H1 (cell line): ENCODE results near the gene DGKA. TPM values are rescaled to one million over a fixed set of nuclear protein-coding genes. Genes with fewer than 3 reads are reported as not detected.

ENCODE experiments used
- CTCF ChIA-PET: fragments of 300-600 bp; sonication (Branson Sonifier 250); formaldehyde crosslinking; loops from one replicate; lab custom pipeline; 2021; ENCODE audit not compliant: partially characterized antibody; lab: Charles Lee
- POLR2A ChIA-PET: fragments of 300-600 bp; sonication (Branson Sonifier 250); formaldehyde crosslinking; loops from one replicate; lab custom pipeline; 2021; ENCODE audit warnings: inconsistent platforms; ENCODE audit not compliant: partially characterized antibody; lab: Charles Lee
- DNase-seq, 2 experiments: peaks; one replicate each; pipeline versions ENCODE4 v3.0.0 to v3.0.0-alpha.2; 2010 to 2022; ENCODE audit warnings: low spot score in 2 of 2, low read depth in 1 of 2, mixed read lengths in 1 of 2
- FAIRE-seq: peaks from 2 replicates; lab custom pipeline; 2011; peaks lifted over from hg19 to GRCh38; lab: Jason Lieb, UNC
- H2AFZ ChIP-seq: 2 replicates; pipeline ENCODE4 v1.8.1; 2012; ENCODE audit warnings: low read length, inconsistent platforms
- H2AK5ac ChIP-seq: 2 replicates; pipeline ENCODE4 v1.6.1; 2013; ENCODE audit warnings: low read depth, low read length
- H2BK120ac ChIP-seq: replicated peaks from 2 replicates; pipeline ENCODE3; 2013; ENCODE audit warnings: low read depth, low read length, inconsistent platforms
- H2BK12ac ChIP-seq: 2 replicates; pipeline ENCODE4 v1.6.1; 2013; ENCODE audit warnings: low read depth, low read length
- H2BK15ac ChIP-seq: 2 replicates; pipeline ENCODE4 v1.6.1; 2013; ENCODE audit warnings: low read length
- H2BK20ac ChIP-seq: 2 replicates; pipeline ENCODE4 v1.6.1; 2013; ENCODE audit warnings: low read length
- H2BK5ac ChIP-seq: 2 replicates; pipeline ENCODE4 v1.6.1; 2013; ENCODE audit warnings: low read depth, low read length
- H3K14ac ChIP-seq: 2 replicates; pipeline ENCODE4 v1.6.1; 2013; ENCODE audit warnings: inconsistent platforms; ENCODE audit not compliant: insufficient read length
- H3K18ac ChIP-seq: 2 replicates; pipeline ENCODE4 v1.6.1; 2013; ENCODE audit warnings: low read length; ENCODE audit errors: extremely low read depth
- H3K23ac ChIP-seq: 2 replicates; pipeline ENCODE4 v1.6.1; 2013; ENCODE audit warnings: inconsistent platforms; ENCODE audit not compliant: insufficient read length
- H3K23me2 ChIP-seq: 2 replicates; pipeline ENCODE4 v1.6.1; 2013; ENCODE audit warnings: low read depth, low read length
- H3K27ac ChIP-seq: 2 replicates; pipeline ENCODE4 v1.6.1; 2011; ENCODE audit warnings: low read depth, low read length, inconsistent platforms
- H3K27me3 ChIP-seq, 4 experiments: replicated peaks in 1 of 4; 1 replicate in 1 of 4; 2 replicates in 3 of 4; pipeline versions ENCODE4 v1.6.1 to v1.8.1; 2011 to 2013; ENCODE audit warnings: low read length in 3 of 4, mild to moderate bottlenecking in 3 of 4, inconsistent platforms in 2 of 4, mixed read lengths in 2 of 4, moderate library complexity in 1 of 4; ENCODE audit not compliant: control insufficient read depth in 3 of 4, insufficient read depth in 3 of 4; ENCODE audit errors: extremely low read depth in 1 of 4
- H3K36me3 ChIP-seq, 4 experiments: 2 replicates each; pipeline versions ENCODE4 v1.6.1 to v1.8.1; 2011 to 2013; ENCODE audit warnings: mild to moderate bottlenecking in 4 of 4, low read length in 3 of 4, moderate library complexity in 2 of 4, control low read depth in 1 of 4, inconsistent platforms in 1 of 4; ENCODE audit not compliant: insufficient read depth in 4 of 4, control insufficient read depth in 2 of 4
- H3K4ac ChIP-seq: replicated peaks from 2 replicates; pipeline ENCODE3; 2013; ENCODE audit warnings: low read length, low read depth, mixed read lengths, inconsistent platforms; ENCODE audit not compliant: insufficient read length
- H3K4me1 ChIP-seq, 4 experiments: replicated peaks in 1 of 4; 1 replicate in 1 of 4; 2 replicates in 3 of 4; pipeline versions ENCODE4 v1.6.1 to v1.8.1; 2011 to 2013; ENCODE audit warnings: low read length in 3 of 4, inconsistent platforms in 2 of 4, mixed read lengths in 1 of 4; ENCODE audit not compliant: insufficient read depth in 4 of 4, control insufficient read depth in 3 of 4
- H3K4me2 ChIP-seq, 2 experiments: 2 replicates each; pipeline versions ENCODE4 v1.6.1 to v1.8.1; 2011 to 2013; ENCODE audit warnings: low read depth in 2 of 2, low read length in 2 of 2, control low read depth in 1 of 2, inconsistent platforms in 1 of 2, mild to moderate bottlenecking in 1 of 2; ENCODE audit not compliant: insufficient read depth in 1 of 2
- H3K4me3 ChIP-seq, 4 experiments: fragments of 200-600, 300-600 bp in 1 of 4; sonication (generic), shearing (Covaris generic), sonication (Bioruptor Twin) in 1 of 4; 2 replicates each; pipeline versions ENCODE4 v1.5.1 to v1.8.1; 2011 to 2016; ENCODE audit warnings: low read length in 4 of 4, low read depth in 3 of 4, control low read depth in 2 of 4, inconsistent platforms in 2 of 4, mild to moderate bottlenecking in 2 of 4, mixed read lengths in 1 of 4, moderate library complexity in 1 of 4; ENCODE audit not compliant: insufficient read depth in 2 of 4; ENCODE audit errors: extremely low read depth in 1 of 4
- H3K56ac ChIP-seq: replicated peaks from 2 replicates; pipeline ENCODE3; 2013; ENCODE audit warnings: low read depth, mild to moderate bottlenecking, mixed read lengths, low read length, inconsistent platforms; ENCODE audit not compliant: insufficient read length
- H3K79me1 ChIP-seq: 2 replicates; pipeline ENCODE4 v1.6.1; 2013; ENCODE audit warnings: low read depth, low read length, control low read depth
- H3K79me2 ChIP-seq, 2 experiments: 2 replicates each; pipeline versions ENCODE4 v1.6.1 to v1.8.1; 2012 to 2013; ENCODE audit warnings: low read length in 2 of 2, mild to moderate bottlenecking in 2 of 2, inconsistent platforms in 1 of 2; ENCODE audit not compliant: insufficient read depth in 2 of 2, control insufficient read depth in 1 of 2
- H3K9ac ChIP-seq, 4 experiments: replicated peaks in 1 of 4; 1 replicate in 1 of 4; 2 replicates in 3 of 4; pipeline versions ENCODE4 v1.6.1 to v1.8.1; 2011 to 2013; ENCODE audit warnings: low read depth in 3 of 4, low read length in 3 of 4, control low read depth in 2 of 4, mild to moderate bottlenecking in 2 of 4, moderate library complexity in 2 of 4, inconsistent platforms in 1 of 4; ENCODE audit errors: extremely low read depth in 1 of 4
- H3K9me3 ChIP-seq, 2 experiments: 2 replicates each; pipeline versions ENCODE4 v1.6.1 to v1.8.1; 2012 to 2013; ENCODE audit warnings: mild to moderate bottlenecking in 2 of 2, moderate library complexity in 2 of 2, control low read depth in 1 of 2, inconsistent platforms in 1 of 2, low read depth in 1 of 2, low read length in 1 of 2, mixed read lengths in 1 of 2; ENCODE audit not compliant: insufficient read depth in 2 of 2
- H4K20me1 ChIP-seq, 2 experiments: replicated peaks in 1 of 2; 2 replicates each; pipeline versions ENCODE3 to v1.8.1; 2011 to 2013; ENCODE audit warnings: inconsistent platforms in 2 of 2, low read length in 2 of 2, mild to moderate bottlenecking in 1 of 2; ENCODE audit not compliant: insufficient read depth in 2 of 2, control insufficient read depth in 1 of 2
- H4K5ac ChIP-seq: 2 replicates; pipeline ENCODE4 v1.6.1; 2013; ENCODE audit warnings: low read length, low read depth, mixed read lengths, inconsistent platforms; ENCODE audit not compliant: insufficient read length
- H4K8ac ChIP-seq: 2 replicates; pipeline ENCODE4 v1.8.0; 2013; ENCODE audit warnings: mild to moderate bottlenecking, moderate library complexity, low read length, inconsistent platforms; ENCODE audit not compliant: insufficient read depth; ENCODE audit errors: extremely low read depth
- H4K91ac ChIP-seq: replicated peaks from 2 replicates; pipeline ENCODE3; 2013; ENCODE audit warnings: low read length, mixed read lengths, inconsistent platforms; ENCODE audit not compliant: insufficient read length
- CREB1 ChIP-seq: IDR thresholded peaks from 2 replicates; pipeline ENCODE4 v1.6.1; 2012; ENCODE audit warnings: inconsistent platforms
- GABPA ChIP-seq: IDR thresholded peaks from 2 replicates; pipeline ENCODE4 v1.6.1; 2011; ENCODE audit warnings: mild to moderate bottlenecking, low read length, moderate library complexity, borderline replicate concordance; ENCODE audit not compliant: insufficient read depth
- WGBS, 2 experiments: shearing (Covaris generic) in 1 of 2; methylation state at CpG; one replicate each; pipeline versions ENCODE4 v1.1.6 to v1.1.7; 2013 to 2015; ENCODE audit warnings: low lambda C conversion rate in 2 of 2, mixed read lengths in 2 of 2, inconsistent platforms in 1 of 2, low coverage in 1 of 2, missing lambda C conversion rate in 1 of 2; ENCODE audit not compliant: insufficient replicate concordance in 2 of 2, insufficient coverage in 1 of 2, insufficient read length in 1 of 2; ENCODE audit errors: extremely low coverage in 1 of 2, missing lambda C conversion rate in 1 of 2; 5-methylcytosine and 5-hydroxymethylcytosine counted together
- polyA plus RNA-seq, 7 experiments: library from polyadenylated mRNA; depleted of rRNA in 3 of 7; stranded (reverse) in 5 of 7; unstranded in 2 of 7; fragments of >200 nt in 5 of 7; fragments of 200-250 nt in 2 of 7; gene quantifications; 1 replicate in 5 of 7; 2 replicates in 1 of 7; 4 replicates in 1 of 7; pipeline versions ENCODE4 v1.2.1 to v1.2.3, GENCODE V29; 2011 to 2013; ENCODE audit warnings: missing spikeins in 2 of 7, mixed read lengths in 2 of 7
- total RNA-seq: library from RNA; stranded (reverse); fragmentation: NEBNext Ultra II Directional; extraction: Animal tissue kit (Norgen Biotek cat#: 25700); gene quantifications from 2 replicates; pipeline ENCODE4 v1.2.1, GENCODE V29; 2021

DGKA gene
- total and polyA plus RNA-seq, 2 of the 8 experiments (the other 6 are each of a cell fraction or from before 2014, with no cell fraction given): 15.9 to 18.0 TPM

DNA sequence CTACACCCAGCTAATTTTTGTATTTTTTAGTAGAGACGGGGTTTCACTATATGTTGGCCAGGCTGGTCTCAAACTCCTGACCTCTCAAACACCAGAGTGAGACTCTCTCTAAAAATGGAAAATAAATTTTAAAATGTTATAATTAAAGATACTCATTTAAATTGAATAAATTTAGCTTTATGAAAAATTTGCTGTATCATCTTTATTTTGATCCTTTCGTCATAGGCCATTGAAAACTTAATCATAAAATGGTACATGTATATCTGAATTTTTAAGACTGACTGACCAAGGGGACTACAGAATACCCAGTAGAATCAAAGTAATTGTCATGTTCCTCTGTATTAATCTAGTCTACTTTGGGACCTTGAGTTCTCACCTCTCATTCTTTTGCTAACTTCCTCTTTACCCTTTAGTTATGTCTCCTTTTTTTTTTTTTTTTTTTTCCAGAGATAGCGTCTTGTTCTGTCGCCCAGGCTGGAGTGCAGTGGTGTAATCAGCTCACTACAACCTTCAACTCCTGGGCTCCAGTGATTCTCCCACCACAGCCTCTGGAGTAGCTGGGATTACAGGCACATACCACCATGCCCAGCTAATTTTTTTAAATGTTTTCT is 52.4 kb downstream of the DGKA start:
- no peaks in the 10 kb centered on the region for H3K4me1 ChIP-seq
- no peak overlapping the region for H3K27ac ChIP-seq
- H4K20me1 ChIP-seq: peaks cover 0 to 2% of the 10 kb centered on the region in 2 experiments
- no peak overlapping the region for H2BK120ac ChIP-seq
- H2BK20ac ChIP-seq: no peak overlapping the region
- H2BK5ac ChIP-seq: no peak overlapping the region
- no peak overlapping the region for H2BK12ac ChIP-seq
- H3K4me2 ChIP-seq: no peak overlapping the region
- H3K14ac ChIP-seq: no peak overlapping the region
- whole genome bisulfite sequencing, 2 experiments: 83% methylated on average over 4 of the region's 4 CpGs; no CpG with 5 or more reads in 1 of the 2 experiments
- CTCF ChIA-PET: interaction anchor here (0.5 to 3.5 kb wide), 11 partner anchors 7 to 1776 kb away, joined by 3 to 21 read pairs (median 3); partner anchors contain the start of gene RAB5B
- H3K23me2 ChIP-seq: no peaks in the 10 kb centered on the region
- H4K8ac ChIP-seq: no peak overlapping the region
- H3K9ac ChIP-seq: no peak overlapping the region
- H3K23ac ChIP-seq: no peak overlapping the region
- POLR2A ChIA-PET: interaction anchor here (1.8 to 4.3 kb wide), 2 partner anchors 9 to 12 kb away, joined by 7 to 24 read pairs; partner anchors contain the start of genes RAB5B and SUOX
- H3K27me3 ChIP-seq: no peaks in the 10 kb centered on the region
- H3K4ac ChIP-seq: no peak overlapping the region
- H2AFZ ChIP-seq: no peak overlapping the region
- no peak for DNase-seq
- H3K56ac ChIP-seq: no peak overlapping the region
- no peak overlapping the region for H4K91ac ChIP-seq
- H2AK5ac ChIP-seq: no peak overlapping the region
- peaks cover 0 to 3% of the 10 kb centered on the region in 2 experiments; a peak in 1 of 4 replicates for H3K79me2 ChIP-seq
- no peaks in the 10 kb centered on the region for H3K9me3 ChIP-seq
- H3K18ac ChIP-seq: no peak overlapping the region
- no peaks in the 10 kb centered on the region; the same call in 1 of the 2 replicates for H3K79me1 ChIP-seq
- no peak for FAIRE-seq
- peaks cover 0 to 34% (median 4%) of the 10 kb centered on the region in 4 experiments; a peak in 5 of 8 replicates for H3K36me3 ChIP-seq
- H4K5ac ChIP-seq: no peak overlapping the region
- no peak overlapping the region for H3K4me3 ChIP-seq
- H2BK15ac ChIP-seq: no peak overlapping the region
- TF ChIP-seq CREB1 (no peak), GABPA (no peak)
